Stimulated activated effector memory CD8-positive, alpha-beta T cell treated with anti-CD3 and anti-CD28 coated beads, Interleukin-12 subunit alpha, Interleukin-12 subunit beta, amount 100 ng/mL, for 72 hours (primary cell): ENCODE results near the gene TAX1BP3.

Source experiments
- ATAC-seq: fragments of 150-1000 bp; cut with Tn5 transposase; 2 replicates; pipeline ENCODE4 v1.10.0; 2021
- DNase-seq, 2 donors: peaks; one replicate each; pipeline ENCODE4 v3.0.0; 2021 to 2022; ENCODE audit warnings: low spot score in 2 of 2
- H3K27ac Mint-ChIP-seq: one replicate; pipeline ENCODE4 v1.8.0; 2022; ENCODE audit warnings: mild to moderate bottlenecking, mixed read lengths
- H3K36me3 Mint-ChIP-seq: one replicate; pipeline ENCODE4 v1.8.0; 2022; ENCODE audit warnings: mild to moderate bottlenecking, mixed read lengths
- H3K4me1 Mint-ChIP-seq: one replicate; pipeline ENCODE4 v1.8.0; 2022; ENCODE audit warnings: mixed read lengths
- H3K4me3 Mint-ChIP-seq: one replicate; pipeline ENCODE4 v1.8.0; 2022; ENCODE audit warnings: mild to moderate bottlenecking, mixed read lengths
- H3K9me3 Mint-ChIP-seq: one replicate; pipeline ENCODE4 v1.8.0; 2022; ENCODE audit warnings: mixed read lengths

The TAX1BP3 gene

DNA sequence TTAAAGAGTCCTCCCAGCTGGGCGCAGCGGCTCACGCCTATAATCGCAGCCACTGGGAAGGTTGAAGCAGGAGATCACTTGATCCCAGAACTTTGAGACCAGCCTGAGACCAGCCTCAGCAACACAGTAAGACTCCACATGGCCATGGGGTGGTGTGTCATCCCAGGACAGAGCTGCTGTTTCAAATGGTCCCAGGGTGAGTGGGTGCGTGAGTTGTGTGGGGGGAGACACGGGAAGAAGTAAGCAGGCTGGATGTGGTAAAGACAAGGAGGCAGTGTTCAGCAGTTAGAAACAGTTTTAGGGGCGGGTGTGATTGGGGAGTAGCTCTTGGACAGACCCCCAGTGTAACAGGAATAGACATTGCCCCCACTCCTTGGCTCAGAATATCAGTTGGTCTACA lies 36.1 kb downstream of the TAX1BP3 start:
- Mint-ChIP-seq H3K36me3 (peaks cover 52% of the 10 kb centered on the region), H3K4me1 (peaks cover 18% of the 10 kb centered on the region), H3K27ac (no peak overlapping the region), H3K9me3 (no peaks in the 10 kb centered on the region), H3K4me3 (no peak overlapping the region)
- ATAC-seq (no peak), DNase-seq (no peak)

DNA sequence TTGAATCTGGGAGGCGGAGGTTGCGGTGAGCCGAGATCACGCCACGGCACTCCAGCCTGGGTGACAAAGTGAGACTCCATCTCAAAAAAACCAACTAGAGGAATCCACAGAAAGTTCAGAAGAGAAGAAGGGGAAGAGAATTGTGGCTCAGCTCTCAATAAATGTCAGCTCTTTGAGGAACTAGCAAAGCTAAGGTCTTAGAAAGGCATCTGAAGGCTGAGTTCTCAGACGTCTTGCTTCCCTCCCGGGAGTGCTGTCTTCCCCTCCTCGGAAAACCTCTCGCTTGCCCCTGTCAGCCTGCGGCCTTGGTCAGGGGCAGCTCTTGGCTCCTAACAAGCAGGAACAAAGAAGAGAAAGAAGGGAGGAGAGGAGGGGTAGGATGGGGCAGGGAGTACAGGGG lies 37.6 kb downstream of the TAX1BP3 start:
- DNase-seq = no peak
- Mint-ChIP-seq H3K9me3 (no peaks in the 10 kb centered on the region), H3K27ac (peak overlapping the region; percentile 15)

GRCh38 chr17:3627769-3628167 lies 40.6 kb downstream of the TAX1BP3 start:
- no peak for ATAC-seq
- Mint-ChIP-seq H3K4me3 (no peak overlapping the region), H3K4me1 (no peaks in the 10 kb centered on the region), H3K27ac (no peak overlapping the region), H3K36me3 (peaks cover 66% of the 10 kb centered on the region), H3K9me3 (no peaks in the 10 kb centered on the region)
- DNase-seq = no peak

More for the DNA sequence above, 37.6 kb downstream of the TAX1BP3 start:
- no peak for ATAC-seq
- peaks cover 14% of the 10 kb centered on the region for H3K4me1 Mint-ChIP-seq
- H3K4me3 Mint-ChIP-seq = no peak overlapping the region
- H3K36me3 Mint-ChIP-seq = peaks cover 61% of the 10 kb centered on the region

DNA sequence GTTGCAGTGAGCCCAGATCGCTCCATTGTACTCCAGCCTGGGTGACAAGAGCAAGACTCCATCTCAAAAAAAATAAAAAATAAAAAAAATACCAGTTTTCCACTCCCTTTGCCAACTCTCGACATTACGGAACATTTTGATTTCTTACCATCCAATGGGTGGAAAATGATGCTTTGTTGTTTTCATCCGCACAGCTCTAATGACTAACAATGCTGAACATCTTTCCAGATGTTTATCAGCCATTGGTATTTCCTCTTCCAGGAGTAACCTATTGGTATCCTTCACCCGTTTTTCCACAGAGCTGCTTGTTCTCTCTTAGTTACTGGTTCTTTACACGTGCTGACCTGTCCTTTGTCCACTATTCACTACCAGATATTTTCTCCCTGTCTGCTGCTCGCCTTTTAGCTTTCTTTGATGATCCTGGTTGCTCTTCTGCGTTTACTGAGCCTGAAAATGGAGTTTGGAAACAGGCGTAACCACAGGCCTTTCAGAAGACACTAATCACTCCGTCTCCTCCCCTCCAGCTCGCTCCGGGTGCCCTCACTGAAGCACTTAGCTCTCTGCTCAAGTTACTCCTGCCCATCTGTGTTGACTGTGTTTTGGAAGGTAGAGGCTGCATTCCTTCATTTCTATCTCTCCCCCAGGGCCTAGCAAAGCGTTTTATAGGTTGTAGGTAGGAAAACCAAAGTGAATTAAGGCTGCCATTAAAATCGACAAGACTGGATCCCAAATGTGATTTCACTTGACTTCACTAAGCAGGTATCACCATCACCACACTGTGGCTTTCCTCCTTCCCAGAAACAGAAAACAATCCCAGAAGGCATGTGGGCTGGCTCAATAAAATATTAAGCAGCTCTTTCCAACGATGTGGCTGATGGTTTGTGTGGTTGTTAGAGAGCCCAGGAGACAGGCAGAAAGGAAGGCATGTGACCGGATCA lies 41.3 kb downstream of the TAX1BP3 start:
- Mint-ChIP-seq H3K4me1 (no peaks in the 10 kb centered on the region), H3K36me3 (peaks cover 73% of the 10 kb centered on the region), H3K9me3 (no peaks in the 10 kb centered on the region), H3K4me3 (no peak overlapping the region), H3K27ac (no peak overlapping the region)
- ATAC-seq = no peak
- DNase-seq = no peak

- Mint-ChIP-seq H3K4me1 (no peaks in the 10 kb centered on the region), H3K36me3 (peaks cover 92% of the 10 kb centered on the region), H3K4me3 (no peak overlapping the region), H3K27ac (no peak overlapping the region), H3K9me3 (no peaks in the 10 kb centered on the region)
- no peak for DNase-seq
- ATAC-seq = no peak
These were observed 45.3 kb downstream of the TAX1BP3 start for GRCh38 chr17:3622977-3623594.

- H3K4me1 Mint-ChIP-seq = no peaks in the 10 kb centered on the region
- H3K9me3 Mint-ChIP-seq = no peaks in the 10 kb centered on the region
- ATAC-seq (no peak), DNase-seq (no peak)
- H3K4me3 Mint-ChIP-seq = no peak overlapping the region
- no peak overlapping the region for H3K27ac Mint-ChIP-seq
- peaks cover 92% of the 10 kb centered on the region for H3K36me3 Mint-ChIP-seq
These were observed 47.1 kb downstream of the TAX1BP3 start for GRCh38 chr17:3621146-3621720.

GRCh38 chr17:3615160-3615870 lies 53.1 kb downstream of the TAX1BP3 start:
- ATAC-seq (no peak), DNase-seq (no peak)
- Mint-ChIP-seq H3K36me3 (peaks cover 78% of the 10 kb centered on the region), H3K4me1 (no peaks in the 10 kb centered on the region), H3K27ac (peak overlapping the region; percentile 81), H3K4me3 (no peak overlapping the region), H3K9me3 (no peaks in the 10 kb centered on the region)

GRCh38 chr17:3613124-3613523 lies 55.3 kb downstream of the TAX1BP3 start:
- H3K4me3 Mint-ChIP-seq = no peak overlapping the region
- H3K9me3 Mint-ChIP-seq = no peaks in the 10 kb centered on the region
- no peaks in the 10 kb centered on the region for H3K4me1 Mint-ChIP-seq
- no peak for ATAC-seq
- no peak overlapping the region for H3K27ac Mint-ChIP-seq
- peaks cover 75% of the 10 kb centered on the region for H3K36me3 Mint-ChIP-seq
- no peak for DNase-seq
